Gastrocnemius medialis (tissue), 4 donors: ENCODE measurements around the gene MTURN. TPM values are rescaled to one million over a fixed set of nuclear protein-coding genes. Genes with fewer than 3 reads are reported as not detected.

ENCODE experiments used
- ATAC-seq, 2 donors: fragments of 150-250 bp; one replicate each; pipeline ENCODE4 v1.9.1; 2016
- DNase-seq, 2 donors: peaks; one replicate each; pipeline ENCODE4 v3.0.0-alpha.2; 2019
- H3K27ac ChIP-seq, 4 donors: fragments of 200-600 bp; sonication (generic); 1 replicate in 1 of 4; 2 replicates in 3 of 4; pipeline ENCODE4 v1.5.1; 2016 to 2018; ENCODE audit warnings: mild to moderate bottlenecking in 2 of 4, moderate library complexity in 1 of 4
- H3K27me3 ChIP-seq, 3 donors: fragments of 200-600 bp; sonication (generic) in 2 of 3; 1 replicate in 1 of 3; 2 replicates in 2 of 3; pipeline versions ENCODE4 v1.5.1 to v1.6.0; 2016 to 2019; ENCODE audit warnings: mild to moderate bottlenecking in 1 of 3, moderate library complexity in 1 of 3
- H3K36me3 ChIP-seq, 2 donors: fragments of 200-600 bp; sonication (generic) in 1 of 2; one replicate each; pipeline ENCODE4 v1.5.1; 2017 to 2018
- H3K4me1 ChIP-seq, 2 donors: fragments of 200-600 bp; sonication (generic) in 1 of 2; one replicate each; pipeline ENCODE4 v1.5.1; 2016 to 2017; ENCODE audit warnings: mild to moderate bottlenecking in 2 of 2
- H3K4me3 ChIP-seq, 4 donors: fragments of 200-600 bp; sonication (generic) in 3 of 4; 1 replicate in 1 of 4; 2 replicates in 3 of 4; pipeline ENCODE4 v1.5.1; 2016 to 2019; ENCODE audit warnings: mild to moderate bottlenecking in 2 of 4
- H3K9me3 ChIP-seq, 3 donors: fragments of 200-600 bp; sonication (generic) in 2 of 3; 1 replicate in 1 of 3; 2 replicates in 2 of 3; pipeline ENCODE4 v1.5.1; 2016 to 2019
- POLR2A ChIP-seq, 2 donors: fragments of 450-650 bp; IDR thresholded peaks; one replicate each; pipeline ENCODE4 v1.6.1; 2017; ENCODE audit warnings: antibody characterized with exemption in 2 of 2, mild to moderate bottlenecking in 2 of 2, moderate library complexity in 2 of 2
- in situ Hi-C, 4 donors: fragments of 200-750 bp; cut with MboI; loops; one replicate each; pipeline versions ENCODE4 v1.15.0 to v1.8.0; 2017; ENCODE audit warnings: low sequenced_read_pairs in 4 of 4
- intact Hi-C: fragments of 100-400 bp; cut with DNase I; formaldehyde crosslinking; loops from one replicate; pipeline ENCODE4 v1.15.1; 2023; ENCODE audit warnings: low total_unique reads
- total RNA-seq, 4 donors: library from RNA; depleted of rRNA; stranded (reverse); fragments of >200 nt; gene quantifications; one replicate each; pipeline versions ENCODE4 v1.1.0 to v1.2.3, GENCODE V29; 2016
- TF ChIP-seq, protein P1 (sequence below), 5 experiments: fragments of 450-650 bp in 3 of 5; fragments of 200-600 bp in 2 of 5; sonication (generic) in 2 of 5; IDR thresholded peaks in 4 of 5; conservative IDR thresholded peaks in 1 of 5; 1 replicate in 4 of 5; 2 replicates in 1 of 5; pipeline ENCODE4 v1.5.1; 2016 to 2019; ENCODE audit warnings: antibody characterized with exemption in 5 of 5, mild to moderate bottlenecking in 3 of 5, moderate library complexity in 3 of 5

Gene MTURN
- total RNA-seq, 4 donors from 2014 or later = 32.9 to 81.9 (median 44.7) TPM

GRCh38 chr7:30102281-30102680, 32.5 kb upstream of the MTURN start:
- DNase-seq (no peak), ATAC-seq (no peak)
- in situ Hi-C loops = no loop called here
- Histone ChIP-seq H3K36me3 (no peaks in the 10 kb centered on the region), H3K27ac (no peak overlapping the region), H3K4me3 (no peak overlapping the region), H3K9me3 (no peaks in the 10 kb centered on the region), H3K4me1 (no peaks in the 10 kb centered on the region), H3K27me3 (no peaks in the 10 kb centered on the region)
- TF ChIP-seq, protein P1, sequence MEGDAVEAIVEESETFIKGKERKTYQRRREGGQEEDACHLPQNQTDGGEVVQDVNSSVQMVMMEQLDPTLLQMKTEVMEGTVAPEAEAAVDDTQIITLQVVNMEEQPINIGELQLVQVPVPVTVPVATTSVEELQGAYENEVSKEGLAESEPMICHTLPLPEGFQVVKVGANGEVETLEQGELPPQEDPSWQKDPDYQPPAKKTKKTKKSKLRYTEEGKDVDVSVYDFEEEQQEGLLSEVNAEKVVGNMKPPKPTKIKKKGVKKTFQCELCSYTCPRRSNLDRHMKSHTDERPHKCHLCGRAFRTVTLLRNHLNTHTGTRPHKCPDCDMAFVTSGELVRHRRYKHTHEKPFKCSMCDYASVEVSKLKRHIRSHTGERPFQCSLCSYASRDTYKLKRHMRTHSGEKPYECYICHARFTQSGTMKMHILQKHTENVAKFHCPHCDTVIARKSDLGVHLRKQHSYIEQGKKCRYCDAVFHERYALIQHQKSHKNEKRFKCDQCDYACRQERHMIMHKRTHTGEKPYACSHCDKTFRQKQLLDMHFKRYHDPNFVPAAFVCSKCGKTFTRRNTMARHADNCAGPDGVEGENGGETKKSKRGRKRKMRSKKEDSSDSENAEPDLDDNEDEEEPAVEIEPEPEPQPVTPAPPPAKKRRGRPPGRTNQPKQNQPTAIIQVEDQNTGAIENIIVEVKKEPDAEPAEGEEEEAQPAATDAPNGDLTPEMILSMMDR (IDR thresholded peaks at IDR 0.05 in 4 of 5, conservative IDR thresholded peaks at IDR 0.05 in 1 of 5) = no peak
- TF ChIP-seq POLR2A (IDR thresholded peaks at IDR 0.05) = no peak
- intact Hi-C loops = no loop called here

DNA sequence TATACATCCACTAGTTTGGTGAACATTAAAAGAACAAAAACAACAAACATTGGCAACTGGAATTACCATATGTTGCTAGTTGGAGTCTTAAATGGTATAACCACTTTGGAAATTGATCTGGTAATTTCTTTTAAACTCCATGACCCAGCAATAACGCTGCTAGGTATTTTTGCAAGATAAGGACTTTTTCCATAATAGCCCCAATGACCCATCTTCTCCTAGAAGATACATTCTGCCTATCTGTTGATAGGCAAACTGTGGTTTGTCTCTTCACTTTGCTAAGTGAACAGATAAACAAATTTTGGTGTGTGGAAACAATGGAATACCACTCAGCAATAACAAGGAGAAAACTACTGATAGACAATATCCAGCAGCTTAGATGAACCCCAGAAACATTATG, 30.6 kb upstream of the MTURN start:
- H3K27me3 ChIP-seq = no peaks in the 10 kb centered on the region
- intact Hi-C loops = no loop called here
- H3K4me1 ChIP-seq = no peaks in the 10 kb centered on the region
- H3K4me3 ChIP-seq = no peak overlapping the region
- H3K27ac ChIP-seq = no peak overlapping the region
- no peak for DNase-seq
- ATAC-seq = no peak
- no peaks in the 10 kb centered on the region for H3K9me3 ChIP-seq
- TF ChIP-seq POLR2A (IDR thresholded peaks at IDR 0.05) = no peak
- TF ChIP-seq, protein P1 (IDR thresholded peaks at IDR 0.05 in 4 of 5, conservative IDR thresholded peaks at IDR 0.05 in 1 of 5) = no peak
- H3K36me3 ChIP-seq = no peaks in the 10 kb centered on the region
- in situ Hi-C loops = no loop called here

DNA sequence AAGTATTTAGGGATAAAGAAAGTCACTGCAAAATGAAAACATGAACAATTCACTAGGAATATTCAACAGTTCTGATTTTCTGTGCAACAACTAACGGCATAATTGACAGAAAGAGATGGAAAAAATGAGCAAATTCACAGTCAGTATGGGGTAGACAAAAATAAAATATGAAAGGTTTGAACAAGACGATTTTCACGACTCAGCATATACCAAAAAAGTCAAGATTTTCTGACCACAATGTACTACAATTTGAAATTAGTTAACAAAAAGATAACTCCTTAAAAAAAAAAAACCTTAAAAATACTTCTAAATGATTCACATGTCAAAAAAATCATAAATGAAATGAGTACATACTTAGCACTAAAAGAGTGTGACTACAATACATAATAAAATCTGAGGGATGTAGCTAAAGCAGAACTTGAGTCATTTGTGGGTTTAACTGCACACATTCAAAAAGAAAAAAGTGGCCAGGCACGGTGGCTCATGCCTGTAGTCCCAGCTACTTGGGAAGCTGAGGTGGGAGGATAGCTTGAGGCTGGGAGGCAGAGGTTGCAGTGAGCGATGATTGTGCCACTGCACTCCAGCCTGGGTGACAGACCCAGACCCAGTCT, 22.6 kb upstream of the MTURN start:
- no peak for TF ChIP-seq POLR2A (IDR thresholded peaks at IDR 0.05)
- TF ChIP-seq, protein P1 (IDR thresholded peaks at IDR 0.05 in 4 of 5, conservative IDR thresholded peaks at IDR 0.05 in 1 of 5) = no peak
- ATAC-seq = no peak
- Histone ChIP-seq H3K27ac (no peak overlapping the region), H3K4me3 (no peak overlapping the region), H3K4me1 (peaks cover 8 to 11% of the 10 kb centered on the region in 2 donors), H3K9me3 (peaks cover 0 to 4% (median 0%) of the 10 kb centered on the region in 3 donors), H3K27me3 (no peaks in the 10 kb centered on the region), H3K36me3 (no peaks in the 10 kb centered on the region)
- in situ Hi-C loops = no loop called here
- intact Hi-C loops = no loop called here
- no peak for DNase-seq

- in situ Hi-C loops = no loop called here
- no peak for TF ChIP-seq POLR2A (IDR thresholded peaks at IDR 0.05)
- TF ChIP-seq, protein P1 (IDR thresholded peaks at IDR 0.05 in 4 of 5, conservative IDR thresholded peaks at IDR 0.05 in 1 of 5) = no peak
These were observed 21.6 kb upstream of the MTURN start for GRCh38 chr7:30113144-30113543.

More at GRCh38 chr7:30113144-30113543, 21.6 kb upstream of the MTURN start:
- peaks cover 0 to 4% (median 0%) of the 10 kb centered on the region in 3 donors for H3K9me3 ChIP-seq
- no peak for ATAC-seq
- H3K36me3 ChIP-seq = no peaks in the 10 kb centered on the region
- H3K4me3 ChIP-seq = no peak overlapping the region
- DNase-seq = no peak
- intact Hi-C loops = no loop called here
- H3K27me3 ChIP-seq = no peaks in the 10 kb centered on the region
- H3K27ac ChIP-seq = no peak overlapping the region
- H3K4me1 ChIP-seq = peaks cover 8 to 12% of the 10 kb centered on the region in 2 donors
